A673 (cell line): Measurements from ENCODE around the gene RAD1.

Experiments used
- CTCF ChIP-seq: fragments of 300-800, 200-600 bp; sonication (generic); conservative IDR thresholded peaks from 2 replicates; pipeline ENCODE4 v1.5.1; 2017; ENCODE audit warnings: low read depth, mild to moderate bottlenecking, antibody characterized with exemption, low read length, moderate library complexity, mixed read lengths
- EZH2 ChIP-seq: fragments of 200-600 bp; sonication (generic); IDR thresholded peaks from 2 replicates; pipeline ENCODE4 v1.6.1; 2017; ENCODE audit warnings: borderline replicate concordance, low read depth, mild to moderate bottlenecking, mixed read lengths, antibody characterized with exemption, low read length; ENCODE audit not compliant: poor library complexity, severe bottlenecking

- no peak for TF ChIP-seq CTCF
- TF ChIP-seq EZH2, result no peak
Observed at GRCh38 chr5:34899066-34899465, 16.2 kb downstream of the RAD1 start.
